Stimulated activated CD8-positive, alpha-beta memory T cell treated with anti-CD3 and anti-CD28 coated beads, Interleukin-12 subunit alpha, Interleukin-12 subunit beta, amount 100 ng/mL, for 1 hour (primary cell): Measurements from ENCODE around the gene SAA2.
"Not testable (repeated sequence)": the region's sequence is repeated elsewhere in the genome, so short reads cannot be mapped to it uniquely, and the experiment has no call there.

ENCODE experiments used
- DNase-seq: peaks from one replicate; pipeline ENCODE4 v3.0.0-alpha.2; 2020; ENCODE audit warnings: low read depth

SAA2 gene

DNA sequence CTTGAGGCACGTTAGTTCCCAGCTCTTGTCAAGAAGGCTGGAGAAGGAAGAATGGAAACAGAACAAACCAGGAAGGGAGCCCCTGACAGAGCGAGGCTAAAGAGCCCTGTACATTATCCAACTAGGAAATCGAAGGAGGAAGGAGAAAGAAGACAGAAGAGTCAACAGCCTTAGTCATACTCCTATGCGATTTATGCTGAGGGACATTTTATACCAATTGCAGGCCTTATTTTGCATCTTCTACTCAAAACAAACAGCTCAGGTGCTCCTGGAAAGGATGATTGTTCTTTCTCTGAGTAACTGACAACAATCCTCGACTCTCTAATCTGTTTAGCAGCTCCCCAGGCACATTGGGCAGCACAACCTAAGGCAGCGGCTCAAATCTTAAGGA is 1.3 kb downstream of the SAA2 start:
- not testable (repeated sequence) for DNase-seq

DNA sequence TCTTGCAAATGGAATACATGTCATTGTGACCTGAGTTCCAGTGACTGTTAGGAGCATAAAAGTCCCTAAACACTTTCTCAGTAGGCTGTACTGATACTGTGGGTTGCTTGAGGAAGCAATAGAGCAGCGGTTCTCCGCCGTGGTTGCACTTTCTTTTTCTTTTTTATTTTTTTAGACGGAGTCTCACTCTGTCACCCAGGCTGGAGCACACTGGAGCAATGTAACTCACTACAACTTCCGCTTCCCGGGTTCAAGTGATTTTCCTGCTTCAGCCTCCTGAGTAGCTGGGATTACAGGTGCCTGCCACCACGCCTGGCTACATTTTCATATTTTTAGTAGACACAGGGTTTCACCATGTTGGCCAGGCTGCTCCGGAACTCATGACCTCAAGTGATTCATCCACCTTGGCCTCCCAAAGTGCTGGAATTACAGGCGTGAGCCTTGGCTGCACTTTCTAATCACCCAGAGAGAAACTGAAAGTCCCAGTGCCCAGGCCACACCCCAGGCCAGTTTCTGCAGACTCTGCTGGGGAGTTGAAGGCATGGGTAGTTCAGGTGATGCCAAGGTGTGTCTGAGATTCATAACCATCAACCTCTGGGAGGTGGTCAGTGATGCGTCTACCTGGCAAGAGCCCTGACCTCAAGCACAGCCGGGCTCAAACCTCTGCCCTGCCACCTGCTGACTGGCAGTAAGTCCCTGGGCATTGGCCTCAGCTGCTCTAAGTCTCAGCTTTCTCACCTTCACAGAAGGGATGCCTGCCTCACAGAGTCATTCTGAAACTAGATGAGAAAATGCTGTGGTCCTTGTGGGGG is 1.9 kb downstream of the SAA2 start:
- DNase-seq: not testable (repeated sequence)

DNA sequence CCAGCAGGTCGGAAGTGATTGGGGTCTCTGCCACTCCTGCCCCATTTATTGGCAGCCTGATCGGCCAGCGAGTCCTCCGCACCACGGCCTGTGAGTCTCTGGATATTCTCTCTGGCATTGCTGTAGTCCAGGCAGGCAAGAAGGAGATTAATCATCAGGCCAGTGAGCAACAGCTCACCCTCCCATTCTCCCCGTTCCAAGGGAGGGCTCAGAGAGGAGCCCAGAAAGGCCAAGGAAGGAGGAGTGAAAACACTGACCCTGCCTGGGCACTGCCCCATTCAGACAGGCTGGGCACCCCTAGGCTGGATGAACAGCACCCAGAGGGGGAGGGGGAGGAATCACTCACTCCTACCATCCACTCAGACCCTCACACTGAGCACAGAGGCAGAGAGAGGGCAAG is 3.1 kb downstream of the SAA2 start:
- DNase-seq: no peak

DNA sequence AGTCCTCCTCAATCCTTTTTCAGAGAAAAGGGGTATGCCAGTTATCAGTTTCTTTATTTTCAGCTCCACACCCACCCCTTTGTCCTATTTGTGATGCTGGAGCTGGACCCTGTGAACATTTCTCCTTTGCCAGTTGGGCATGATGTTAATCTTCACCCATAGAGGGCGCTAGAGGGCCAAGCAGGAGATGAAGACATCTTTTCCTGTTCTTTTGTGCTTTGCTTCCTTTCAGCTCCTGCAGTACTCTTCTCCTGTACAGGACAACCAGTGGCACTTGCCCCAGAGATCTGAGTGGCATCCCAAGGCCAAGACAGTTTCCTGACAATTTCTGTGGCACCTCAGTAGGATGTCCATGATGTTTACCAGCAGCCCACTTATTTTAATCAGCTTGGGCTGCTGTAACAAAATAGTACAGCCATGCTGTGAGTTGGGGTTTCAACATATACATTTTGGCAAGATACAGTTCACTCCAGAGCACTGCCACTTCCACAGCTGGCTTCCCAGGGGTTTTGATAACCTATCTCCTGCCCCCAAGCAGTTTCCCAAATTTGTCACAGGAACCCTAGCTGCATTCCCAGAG is 4.6 kb downstream of the SAA2 start:
- DNase-seq: peak; percentile 33

DNA sequence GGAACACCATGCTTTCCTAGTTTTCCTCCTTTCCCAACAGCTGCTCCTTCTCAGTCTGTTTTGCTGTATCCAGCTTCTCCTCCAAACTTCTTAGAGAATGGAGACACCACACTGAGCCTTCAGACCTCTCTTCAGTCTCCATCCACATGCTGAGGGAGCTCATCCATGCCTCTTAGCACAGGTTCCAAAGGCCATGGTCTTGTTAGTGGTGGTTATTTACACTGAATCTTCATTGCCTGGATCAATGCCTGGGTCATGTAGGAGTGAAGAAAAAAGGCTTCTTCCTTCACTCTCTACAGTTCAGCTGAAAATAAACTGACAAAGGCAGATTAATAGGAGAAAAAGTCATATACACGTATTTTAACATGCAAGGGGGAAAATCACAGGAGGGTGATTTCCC is 8.8 kb downstream of the SAA2 start:
- no peak for DNase-seq

DNA sequence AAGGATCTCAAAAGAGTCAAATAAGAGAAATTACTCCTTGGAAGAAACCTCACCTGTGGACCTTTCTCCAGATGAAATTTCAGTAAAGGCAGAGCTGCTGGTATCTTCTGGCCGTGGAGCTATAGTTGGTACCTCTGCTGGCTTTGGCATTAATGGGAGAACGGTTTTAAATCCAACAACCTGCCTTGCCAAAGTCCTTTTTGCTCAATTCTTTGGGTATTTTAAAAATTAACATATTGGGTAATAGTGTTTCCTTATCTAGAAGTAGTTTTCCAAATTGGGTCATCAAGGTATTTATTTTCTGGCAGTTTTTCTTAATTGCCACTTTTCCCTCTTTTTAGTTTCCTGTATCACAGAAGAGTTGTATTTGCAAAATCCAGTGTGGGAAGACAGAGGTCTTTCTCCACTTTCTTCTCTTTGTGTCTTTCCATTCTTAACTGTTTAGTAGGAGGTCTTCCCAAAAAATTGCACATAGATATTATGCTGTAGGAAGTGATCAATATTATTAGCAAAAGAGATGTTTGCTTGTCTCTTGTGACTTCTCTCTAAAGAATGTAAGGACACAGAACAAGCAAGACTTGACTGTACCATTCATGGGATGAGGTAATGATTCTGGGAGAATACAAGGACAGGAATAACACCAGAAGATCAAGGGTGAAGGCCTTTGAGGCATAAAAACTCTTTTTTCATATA is 11.7 kb downstream of the SAA2 start, which contains the start of gene SAA4:
SAA4 (minus strand) TSS at position 139 of the 693 bp plus-strand sequence. CDS start 876 bp downstream, outside the sequence.
- DNase-seq: no peak

DNA sequence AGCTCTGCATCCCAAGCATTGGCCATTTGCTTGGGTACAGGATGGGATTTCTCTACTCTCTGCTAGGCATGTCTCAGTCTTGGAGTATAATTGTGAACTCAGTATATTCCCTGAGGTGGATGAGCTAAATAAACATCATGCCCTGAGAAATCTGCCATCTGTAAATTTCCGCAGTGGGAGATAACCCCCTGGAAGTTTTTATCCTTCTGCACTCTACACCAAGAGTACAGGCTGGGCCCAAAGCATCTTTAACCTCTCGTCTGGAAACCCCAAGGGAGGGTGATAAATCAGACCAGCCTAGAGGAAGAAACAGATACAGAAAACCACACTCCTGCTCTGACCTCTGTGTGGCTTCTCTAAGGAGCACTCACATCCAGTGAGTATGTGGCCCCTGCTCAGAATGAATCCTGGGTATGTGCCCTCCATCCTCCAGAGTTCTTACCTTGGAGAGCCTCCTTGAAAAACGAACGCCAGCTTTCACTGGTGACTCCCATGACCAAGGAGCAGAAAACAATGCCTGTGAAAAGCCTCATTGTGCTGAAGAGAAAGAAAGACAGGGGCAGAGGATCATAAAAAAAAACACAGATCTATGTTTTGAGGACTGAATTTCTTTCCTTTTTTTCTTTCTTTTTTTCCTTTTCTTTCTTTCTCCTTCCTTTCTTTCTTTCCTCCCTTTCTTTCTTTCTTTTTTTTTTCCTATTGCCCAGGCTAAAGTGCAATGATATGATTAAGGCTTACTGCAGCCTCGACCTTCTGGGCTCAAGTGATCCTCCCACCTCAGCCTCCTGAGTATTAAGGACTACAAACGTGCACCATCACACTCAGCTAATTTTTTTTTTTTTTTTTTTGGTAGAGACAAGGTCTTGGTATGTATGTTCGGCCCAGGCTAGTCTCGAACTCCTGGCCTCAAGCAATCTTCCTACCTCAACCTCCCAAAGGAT is 12.8 kb downstream of the SAA2 start:
- no peak for DNase-seq

DNA sequence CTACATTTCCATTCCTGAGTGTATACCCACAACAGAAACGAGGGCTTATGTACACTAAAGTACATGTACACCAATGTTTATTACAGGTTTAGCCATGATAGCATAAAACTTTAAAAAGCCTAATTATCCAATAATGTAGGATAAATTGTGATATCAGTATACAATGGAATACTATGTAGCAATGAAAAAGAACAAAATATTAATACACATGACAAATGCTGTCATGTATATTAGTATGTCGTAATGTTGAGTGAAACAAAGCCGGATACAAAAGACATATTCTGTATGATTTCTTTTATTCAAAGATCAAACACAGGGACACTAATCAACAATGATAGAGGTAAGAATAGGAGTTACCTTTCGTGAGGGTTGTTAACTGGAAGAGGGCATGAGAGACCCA is 14.6 kb downstream of the SAA2 start:
- no peak for DNase-seq

DNA sequence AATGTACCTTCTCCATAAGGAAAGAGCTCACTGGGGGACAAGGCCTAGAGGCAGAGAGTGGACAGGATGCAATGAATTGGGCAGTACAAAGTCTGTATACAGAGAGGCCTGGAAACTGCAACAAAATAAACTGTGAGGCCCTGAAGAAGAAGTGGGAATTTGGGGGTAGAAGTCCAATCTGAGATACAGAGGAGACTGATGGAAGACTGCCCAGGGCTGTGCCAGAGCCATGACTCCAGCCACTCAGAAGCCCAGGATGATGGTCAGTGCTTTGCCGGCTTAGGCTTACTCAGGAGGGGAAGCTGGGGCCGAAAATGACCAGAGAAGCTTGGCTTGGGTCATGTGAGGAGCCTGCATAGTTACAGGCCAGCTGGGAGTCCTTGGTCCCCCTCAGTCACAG is 17.6 kb downstream of the SAA2 start:
- no peak for DNase-seq

DNA sequence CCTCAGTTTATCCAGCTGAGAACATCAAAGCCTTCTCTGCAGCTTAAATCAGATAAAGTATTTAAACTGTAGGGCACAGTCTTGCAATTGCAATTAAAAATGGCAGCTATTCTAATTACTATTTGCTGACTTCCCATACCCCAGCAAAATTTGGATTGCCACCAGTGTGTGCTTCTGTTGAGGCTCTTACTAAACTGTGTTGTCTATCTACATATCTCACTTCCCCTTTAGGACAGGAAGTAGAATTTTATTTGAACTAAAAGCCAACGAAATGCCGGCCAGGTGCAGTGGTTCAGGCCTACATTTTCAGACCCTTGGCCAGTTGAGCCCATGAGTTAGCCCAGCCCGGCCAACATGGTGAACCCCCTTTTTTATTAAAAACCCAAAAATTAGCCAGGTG is 19.0 kb downstream of the SAA2 start:
- DNase-seq: no peak

DNA sequence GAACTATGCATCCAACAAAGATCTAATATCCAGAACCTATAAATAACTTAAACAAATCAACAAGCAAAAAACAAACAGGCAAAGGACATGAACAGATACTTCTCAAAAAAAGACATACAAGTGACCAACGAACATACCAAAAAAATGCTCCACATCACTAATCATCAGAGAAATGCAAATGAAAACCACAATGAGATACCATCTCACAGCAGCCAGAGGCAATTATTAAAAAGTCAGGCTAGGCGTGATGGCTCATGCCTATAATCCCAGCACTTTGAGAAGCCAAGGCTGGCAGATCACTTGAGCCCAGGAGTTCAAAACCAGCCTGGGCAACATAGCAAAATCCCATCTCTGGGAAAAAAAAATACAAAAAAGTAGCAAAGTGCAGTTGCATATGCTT is 22.6 kb downstream of the SAA2 start:
- no peak for DNase-seq

DNA sequence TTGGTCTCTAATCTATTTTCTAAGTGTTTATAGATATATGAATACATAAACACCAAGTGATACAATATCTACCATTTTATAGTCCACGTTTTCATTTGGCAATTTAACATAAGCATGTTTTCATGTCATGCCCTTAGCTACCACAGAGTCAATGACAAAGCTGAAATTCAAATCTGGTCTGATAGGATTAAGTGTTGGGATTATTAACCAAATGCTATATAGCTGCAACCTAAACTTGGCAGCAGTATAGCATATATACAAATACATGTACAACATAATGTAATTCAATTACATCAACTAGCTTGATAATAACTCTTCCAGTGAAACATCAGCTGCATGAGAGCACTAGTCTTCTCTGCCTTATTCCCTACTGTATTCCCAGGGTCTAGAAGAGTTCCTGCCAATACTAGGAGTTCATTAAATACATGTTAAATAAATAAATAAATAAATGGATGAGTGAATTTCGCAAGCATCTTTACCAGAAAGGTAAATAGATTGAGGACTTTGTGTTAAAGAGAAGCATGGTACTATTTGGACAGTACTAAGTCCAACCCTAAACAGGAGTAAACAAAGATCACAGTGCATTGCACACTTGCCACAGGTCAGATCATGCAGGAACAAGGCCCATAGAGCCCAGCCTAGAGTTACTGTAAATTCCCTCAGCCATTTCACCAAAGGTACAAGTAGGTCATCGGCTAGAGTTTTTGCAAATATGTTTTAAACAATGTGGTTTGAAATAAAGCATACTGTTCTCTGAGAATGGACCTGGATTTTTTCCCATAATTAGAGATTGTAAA is 24.7 kb downstream of the SAA2 start:
- no peak for DNase-seq

DNA sequence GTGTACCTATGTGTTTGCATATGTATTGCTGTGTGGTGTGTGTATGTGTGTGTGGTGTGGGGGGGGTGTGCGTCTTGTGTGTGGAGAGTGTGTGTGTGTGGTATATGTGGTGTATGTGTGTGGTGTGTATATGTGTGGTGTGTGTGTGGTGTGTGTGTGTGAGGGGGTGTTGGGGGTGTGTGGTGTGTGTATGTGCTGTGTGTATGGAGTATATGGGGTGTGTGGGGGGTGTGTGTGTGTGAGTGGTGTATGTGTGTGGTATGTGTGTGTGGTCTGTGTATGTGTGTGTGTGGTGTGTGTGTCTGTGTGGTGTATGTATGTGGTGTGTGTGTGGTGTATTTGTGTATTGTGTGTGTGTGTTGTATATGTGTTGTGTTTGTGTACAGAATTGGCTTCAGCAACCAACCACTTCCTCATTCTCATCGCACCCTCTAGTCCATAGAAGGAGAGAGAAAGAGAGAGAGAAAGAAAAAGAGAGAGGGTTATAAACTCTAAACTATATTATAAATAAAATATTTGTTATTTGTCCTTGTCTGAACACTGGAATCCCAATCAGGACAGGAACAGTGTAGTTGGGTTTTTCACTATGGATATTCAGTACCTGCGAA is 25.6 kb downstream of the SAA2 start:
- DNase-seq: no peak

DNA sequence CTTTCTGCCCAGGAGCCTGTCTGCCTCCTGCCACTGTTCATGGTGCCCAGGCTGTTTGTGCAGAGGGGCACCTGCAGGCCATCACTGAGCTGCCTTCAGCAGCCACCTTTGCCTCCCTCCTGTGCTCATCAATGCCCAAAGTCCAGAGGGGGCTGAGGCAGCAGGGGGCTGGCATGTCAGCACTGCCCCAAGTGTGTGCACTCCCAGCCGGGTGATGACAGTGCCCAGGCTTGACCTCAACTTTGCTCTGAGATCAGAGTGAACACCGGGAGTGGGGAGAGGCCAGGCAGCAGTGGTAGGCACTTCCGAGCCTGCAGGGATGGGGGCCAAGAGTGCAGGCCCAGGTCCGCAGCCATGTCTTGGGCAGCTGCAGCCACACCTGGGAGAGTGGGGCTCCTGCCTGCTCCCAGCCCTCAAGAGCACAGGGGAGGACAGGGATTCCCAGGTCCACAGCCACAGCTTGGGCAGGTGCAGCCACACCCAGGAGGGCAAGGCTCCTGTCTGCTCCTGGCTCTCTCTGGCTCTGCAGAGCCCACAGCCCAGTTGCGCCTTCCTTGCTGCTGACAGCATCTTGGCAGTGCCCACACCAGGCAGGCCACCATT is 27.1 kb downstream of the SAA2 start:
- no peak for DNase-seq

DNA sequence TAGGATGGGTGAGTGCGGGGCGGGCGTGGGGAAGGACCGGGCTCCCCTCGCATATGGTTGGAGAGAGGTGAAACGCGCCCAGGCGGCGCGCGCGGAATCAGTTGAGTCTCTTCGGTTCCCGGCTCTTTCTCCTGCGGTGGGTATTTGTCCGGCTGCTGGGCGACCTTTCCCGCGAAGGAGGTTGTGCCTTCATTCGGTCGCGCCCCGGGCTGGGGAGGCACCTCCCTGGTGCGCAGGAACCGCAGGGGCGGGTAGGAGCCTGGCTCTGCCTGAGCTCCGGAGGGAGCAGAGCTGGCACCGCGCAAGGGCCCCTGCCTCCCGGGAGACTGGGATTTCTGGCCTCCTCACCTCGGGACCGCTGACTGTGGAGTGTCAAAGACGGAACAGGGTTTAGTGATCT is 39.4 kb downstream of the SAA2 start:
- DNase-seq: no peak

DNA sequence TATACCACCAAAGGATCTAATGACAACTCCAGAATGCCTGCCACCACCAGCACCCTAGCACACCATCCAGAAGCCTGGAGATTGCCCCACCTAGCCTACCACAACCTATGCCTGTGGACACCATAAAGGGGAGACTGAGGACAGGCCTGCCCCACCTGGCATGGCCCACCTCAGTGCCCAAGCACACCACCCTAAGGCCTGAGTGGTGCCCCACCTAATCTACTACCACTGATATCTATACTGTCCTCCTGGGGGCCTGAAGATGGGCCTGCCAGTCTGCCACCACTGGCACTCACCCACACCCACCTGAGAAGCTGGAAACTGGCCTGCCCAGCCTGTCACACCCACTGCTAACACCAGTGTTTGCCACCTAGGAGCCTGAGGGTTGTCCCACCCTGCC is 43.7 kb downstream of the SAA2 start:
- no peak for DNase-seq

DNA sequence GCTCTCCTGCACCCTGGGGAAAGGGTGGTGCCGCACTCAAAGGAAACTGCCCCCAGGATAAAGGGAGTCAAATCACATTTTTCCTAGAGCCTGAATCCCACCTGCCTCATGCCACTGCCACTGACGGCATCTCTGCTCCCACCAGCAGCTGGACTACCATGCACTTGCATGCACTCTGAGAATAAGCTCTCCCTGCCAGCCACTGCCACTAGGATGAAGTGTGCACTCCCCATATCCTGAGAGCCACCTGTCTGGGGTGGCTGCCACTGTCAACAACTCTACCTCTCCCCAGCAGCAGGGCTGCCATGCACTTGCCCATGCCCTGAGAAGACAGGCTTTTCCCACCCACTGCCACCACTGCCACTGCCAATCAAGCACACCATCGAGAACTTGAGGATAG is 44.2 kb downstream of the SAA2 start:
- DNase-seq: no peak

DNA sequence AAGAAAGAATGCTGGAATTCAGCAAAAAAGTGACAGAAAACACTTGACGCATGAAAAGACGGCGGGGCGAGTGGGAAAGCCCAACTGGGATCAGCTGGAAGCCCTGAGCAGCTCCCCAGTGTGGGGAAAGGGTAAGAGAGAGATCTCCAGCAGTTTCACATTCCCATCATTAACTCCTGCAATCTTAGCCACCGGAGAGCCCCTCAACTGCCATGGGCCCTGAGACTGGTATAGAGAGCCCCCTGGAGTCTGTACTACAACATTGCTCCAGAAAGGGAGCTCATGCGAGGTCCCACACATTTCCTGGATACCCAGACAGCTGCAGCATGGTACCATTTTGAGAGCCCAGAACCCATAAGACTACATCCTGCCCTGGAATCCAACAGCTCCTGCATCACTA is 44.7 kb downstream of the SAA2 start:
- no peak for DNase-seq

DNA sequence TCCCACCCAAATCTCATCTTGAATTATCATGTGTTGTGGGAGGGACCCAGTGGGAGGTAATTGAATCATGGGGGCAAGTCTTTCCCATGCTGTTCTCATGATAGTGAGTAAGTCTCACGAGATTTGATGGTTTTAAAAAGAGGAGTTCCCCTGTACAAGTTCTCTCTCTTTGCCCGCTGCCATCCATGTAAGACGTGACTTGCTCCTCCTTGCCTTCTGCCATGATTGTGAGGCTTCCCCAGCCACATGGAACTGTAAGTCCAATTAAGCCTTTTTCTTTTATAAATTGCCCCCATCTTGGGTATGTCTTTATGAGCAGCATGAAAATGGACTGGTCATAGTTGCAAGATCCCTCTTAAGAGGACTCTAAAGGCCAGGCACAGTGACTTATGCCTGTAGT is 50.7 kb downstream of the SAA2 start:
- not testable (repeated sequence) for DNase-seq

DNA sequence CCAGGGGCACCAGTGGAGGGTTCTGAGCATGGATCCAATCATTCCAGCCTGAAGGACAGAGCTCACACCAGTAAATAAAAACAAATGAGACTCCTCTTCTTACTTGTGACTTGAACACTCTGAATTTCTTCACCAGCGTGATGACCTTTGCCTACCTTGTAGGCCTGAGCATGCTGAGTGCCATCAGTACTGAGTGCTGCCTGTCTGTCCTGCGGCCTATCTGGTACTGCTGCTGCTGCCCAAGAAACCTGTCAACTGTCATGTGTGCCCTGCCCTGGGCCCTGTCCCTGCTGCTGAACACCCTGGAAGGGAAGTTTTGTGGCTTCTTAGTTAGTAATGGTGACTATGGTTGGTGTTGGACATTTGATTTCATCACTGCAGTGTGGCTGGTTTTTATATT is 51.9 kb downstream of the SAA2 start:
- DNase-seq: no peak
